Transverse colon (tissue), 4 donors: ENCODE measurements around the gene NETO2.

Experiments used
- CTCF ChIP-seq, 5 experiments: fragments of 200-600 bp in 3 of 5; fragments of 450-650 bp in 2 of 5; sonication (generic) in 3 of 5; IDR thresholded peaks; 1 replicate in 2 of 5; 2 replicates in 3 of 5; pipeline ENCODE4 v1.5.1; 2016 to 2017; ENCODE audit warnings: antibody characterized with exemption in 5 of 5, inconsistent platforms in 3 of 5, mild to moderate bottlenecking in 2 of 5, moderate library complexity in 1 of 5
- EP300 ChIP-seq: sonication (generic); formaldehyde crosslinking; IDR thresholded peaks from one replicate; pipeline ENCODE4 v1.6.1; 2017; ENCODE audit warnings: antibody characterized with exemption, low read depth
- POLR2A ChIP-seq: fragments of 450-650 bp; IDR thresholded peaks from one replicate; pipeline ENCODE4 v1.6.1; 2016; ENCODE audit warnings: antibody characterized with exemption, mild to moderate bottlenecking, moderate library complexity
- POLR2AphosphoS5 ChIP-seq, 3 donors: sonication (generic); formaldehyde crosslinking; IDR thresholded peaks; one replicate each; pipeline ENCODE4 v1.6.1; 2016; ENCODE audit warnings: antibody characterized with exemption in 3 of 3

- TF ChIP-seq POLR2A (no peak), CTCF (IDR thresholded peaks at IDR 0.05) (no peak), POLR2AphosphoS5 (IDR thresholded peaks at IDR 0.05) (no peak), EP300 (no peak)
Observed at GRCh38 chr16:47084198-47084597, 59.5 kb downstream of the NETO2 start.
